Upper lobe of right lung (tissue), 1 donor: ENCODE measurements around the gene ALKBH6. TPM values are rescaled to one million over a fixed set of nuclear protein-coding genes. Genes with fewer than 3 reads are reported as not detected.

ENCODE experiments used
- ATAC-seq: fragments of 200-7000 bp; cut with Tn5 transposase; one replicate; pipeline ENCODE4 v1.9.1; 2020; ENCODE audit warnings: mild to moderate bottlenecking, moderate library complexity
- DNase-seq: peaks from one replicate; pipeline ENCODE4 v3.0.0-alpha.2; 2020
- H3K27ac ChIP-seq: fragments of 200-600 bp; one replicate; pipeline ENCODE4 v1.8.0; 2022
- H3K27me3 ChIP-seq: fragments of 200-600 bp; one replicate; pipeline ENCODE4 v1.8.0; 2022; ENCODE audit warnings: mild to moderate bottlenecking
- H3K36me3 ChIP-seq: fragments of 200-600 bp; one replicate; pipeline ENCODE4 v1.8.0; 2022
- H3K4me1 ChIP-seq: fragments of 200-600 bp; one replicate; pipeline ENCODE4 v1.8.0; 2022
- H3K4me3 ChIP-seq: fragments of 200-600 bp; one replicate; pipeline ENCODE4 v1.8.0; 2022; ENCODE audit warnings: mild to moderate bottlenecking
- H3K9me3 ChIP-seq: fragments of 200-600 bp; one replicate; pipeline ENCODE4 v1.8.0; 2022
- intact Hi-C: fragments of 100-400 bp; cut with DNase I; formaldehyde crosslinking; loops from one replicate; pipeline ENCODE4 v1.11.0; 2022
- total RNA-seq: library from RNA; stranded (reverse); fragmentation: NEBNext Ultra II Directional; extraction: Animal tissue kit (Norgen Biotek cat#: 25700); gene quantifications from one replicate; pipeline ENCODE4 v1.2.1, GENCODE V29; 2021
- TF ChIP-seq, protein P1 (sequence below): fragments of 200-600 bp; IDR thresholded peaks from one replicate; pipeline ENCODE4 v1.8.0; 2022; ENCODE audit warnings: antibody characterized with exemption
- donor health status: DM: no; HTN: yes; CAD: no; lungs with severe emphysema.

ALKBH6 gene
- total RNA-seq, 1 donor from 2014 or later = 18.7 TPM

DNA sequence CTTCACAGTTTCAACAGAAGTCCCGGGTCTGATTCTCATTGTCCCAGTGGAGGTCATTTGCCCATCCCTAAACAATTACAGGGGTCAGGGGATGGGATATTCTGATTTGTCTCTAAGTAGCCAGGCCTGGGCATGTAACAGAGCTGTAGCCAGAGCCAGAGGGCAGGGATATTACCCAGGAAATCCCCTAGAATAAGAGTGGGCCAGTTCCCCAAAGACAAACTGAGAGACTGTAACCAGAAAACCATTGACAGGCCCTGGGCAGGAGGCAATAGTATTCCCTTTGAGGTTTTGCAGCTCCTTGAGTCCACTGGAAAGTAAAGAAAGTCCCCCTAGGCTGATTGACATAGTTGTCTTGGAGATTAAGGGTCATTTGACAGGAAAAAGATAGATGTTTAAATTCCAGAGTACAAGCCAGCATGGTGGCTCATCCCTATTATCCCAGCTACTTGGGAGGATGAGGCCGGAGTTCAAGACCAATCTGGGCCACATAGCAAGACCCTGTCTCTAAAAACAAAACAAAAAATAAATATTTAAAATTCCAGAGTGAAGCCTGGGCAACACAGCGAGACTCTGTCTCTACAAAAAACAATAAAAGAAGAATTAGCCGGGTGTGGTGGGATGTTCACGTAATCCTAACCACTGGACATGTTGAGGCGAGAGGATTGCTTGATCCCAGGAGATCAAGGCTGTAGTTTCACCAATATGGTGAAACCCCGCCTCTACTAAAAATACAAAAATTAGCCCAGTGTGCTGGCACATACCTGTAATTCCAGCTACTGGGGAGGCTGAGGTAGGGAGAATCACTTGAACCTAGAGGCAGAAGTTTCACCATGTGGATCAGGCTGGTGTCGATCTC, 20.9 kb downstream of the ALKBH6 start:
- no peak overlapping the region for H3K27ac ChIP-seq
- intact Hi-C loops = no loop called here
- TF ChIP-seq, protein P1, sequence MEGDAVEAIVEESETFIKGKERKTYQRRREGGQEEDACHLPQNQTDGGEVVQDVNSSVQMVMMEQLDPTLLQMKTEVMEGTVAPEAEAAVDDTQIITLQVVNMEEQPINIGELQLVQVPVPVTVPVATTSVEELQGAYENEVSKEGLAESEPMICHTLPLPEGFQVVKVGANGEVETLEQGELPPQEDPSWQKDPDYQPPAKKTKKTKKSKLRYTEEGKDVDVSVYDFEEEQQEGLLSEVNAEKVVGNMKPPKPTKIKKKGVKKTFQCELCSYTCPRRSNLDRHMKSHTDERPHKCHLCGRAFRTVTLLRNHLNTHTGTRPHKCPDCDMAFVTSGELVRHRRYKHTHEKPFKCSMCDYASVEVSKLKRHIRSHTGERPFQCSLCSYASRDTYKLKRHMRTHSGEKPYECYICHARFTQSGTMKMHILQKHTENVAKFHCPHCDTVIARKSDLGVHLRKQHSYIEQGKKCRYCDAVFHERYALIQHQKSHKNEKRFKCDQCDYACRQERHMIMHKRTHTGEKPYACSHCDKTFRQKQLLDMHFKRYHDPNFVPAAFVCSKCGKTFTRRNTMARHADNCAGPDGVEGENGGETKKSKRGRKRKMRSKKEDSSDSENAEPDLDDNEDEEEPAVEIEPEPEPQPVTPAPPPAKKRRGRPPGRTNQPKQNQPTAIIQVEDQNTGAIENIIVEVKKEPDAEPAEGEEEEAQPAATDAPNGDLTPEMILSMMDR = no peak
- H3K27me3 ChIP-seq = peaks cover 1% of the 10 kb centered on the region
- H3K4me3 ChIP-seq = no peak overlapping the region
- H3K36me3 ChIP-seq = peaks cover 7% of the 10 kb centered on the region
- peaks cover 16% of the 10 kb centered on the region for H3K4me1 ChIP-seq
- H3K9me3 ChIP-seq = no peaks in the 10 kb centered on the region
- no peak for DNase-seq
- no peak for ATAC-seq

DNA sequence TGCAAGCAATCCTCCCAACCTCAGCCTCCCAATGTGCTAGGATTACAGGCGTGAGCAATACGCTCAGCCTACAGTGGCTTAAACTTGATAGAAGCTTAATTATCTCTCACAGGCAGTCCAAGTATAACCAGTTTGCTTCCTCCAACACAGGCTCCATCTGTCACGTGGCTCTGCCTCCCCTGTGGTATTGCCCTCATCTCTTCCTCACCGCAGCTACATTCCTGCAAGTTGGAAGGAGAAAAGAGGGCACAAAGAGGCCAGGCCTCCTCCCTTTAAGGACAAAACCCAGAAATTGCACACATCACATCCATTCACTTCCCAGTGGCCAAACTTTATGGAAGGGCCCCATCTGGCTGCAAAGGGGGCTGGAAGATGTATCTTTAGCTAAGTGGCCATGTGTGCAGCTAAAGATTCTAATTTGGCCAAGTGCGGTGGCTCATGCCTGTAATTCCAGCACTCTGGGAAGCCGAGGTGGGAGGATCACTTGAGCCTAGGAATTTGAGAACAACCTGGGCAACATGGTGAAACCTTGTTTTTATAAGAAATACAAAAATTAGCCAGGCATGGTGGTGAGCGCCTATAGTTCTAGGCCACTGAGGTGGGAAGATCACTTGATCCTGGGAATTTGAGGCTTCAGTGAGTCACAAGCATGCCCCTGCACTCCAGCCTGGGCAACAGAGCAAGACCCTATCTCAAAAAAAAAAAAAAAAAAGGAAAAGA, 22.1 kb downstream of the ALKBH6 start:
- TF ChIP-seq, protein P1 = no peak
- no peak overlapping the region for H3K4me3 ChIP-seq
- ATAC-seq (no peak), DNase-seq (no peak)
- no peaks in the 10 kb centered on the region for H3K9me3 ChIP-seq
- H3K4me1 ChIP-seq = peaks cover 16% of the 10 kb centered on the region
- H3K36me3 ChIP-seq = no peaks in the 10 kb centered on the region
- intact Hi-C loops = no loop called here
- no peak overlapping the region for H3K27ac ChIP-seq
- peaks cover 12% of the 10 kb centered on the region for H3K27me3 ChIP-seq

DNA sequence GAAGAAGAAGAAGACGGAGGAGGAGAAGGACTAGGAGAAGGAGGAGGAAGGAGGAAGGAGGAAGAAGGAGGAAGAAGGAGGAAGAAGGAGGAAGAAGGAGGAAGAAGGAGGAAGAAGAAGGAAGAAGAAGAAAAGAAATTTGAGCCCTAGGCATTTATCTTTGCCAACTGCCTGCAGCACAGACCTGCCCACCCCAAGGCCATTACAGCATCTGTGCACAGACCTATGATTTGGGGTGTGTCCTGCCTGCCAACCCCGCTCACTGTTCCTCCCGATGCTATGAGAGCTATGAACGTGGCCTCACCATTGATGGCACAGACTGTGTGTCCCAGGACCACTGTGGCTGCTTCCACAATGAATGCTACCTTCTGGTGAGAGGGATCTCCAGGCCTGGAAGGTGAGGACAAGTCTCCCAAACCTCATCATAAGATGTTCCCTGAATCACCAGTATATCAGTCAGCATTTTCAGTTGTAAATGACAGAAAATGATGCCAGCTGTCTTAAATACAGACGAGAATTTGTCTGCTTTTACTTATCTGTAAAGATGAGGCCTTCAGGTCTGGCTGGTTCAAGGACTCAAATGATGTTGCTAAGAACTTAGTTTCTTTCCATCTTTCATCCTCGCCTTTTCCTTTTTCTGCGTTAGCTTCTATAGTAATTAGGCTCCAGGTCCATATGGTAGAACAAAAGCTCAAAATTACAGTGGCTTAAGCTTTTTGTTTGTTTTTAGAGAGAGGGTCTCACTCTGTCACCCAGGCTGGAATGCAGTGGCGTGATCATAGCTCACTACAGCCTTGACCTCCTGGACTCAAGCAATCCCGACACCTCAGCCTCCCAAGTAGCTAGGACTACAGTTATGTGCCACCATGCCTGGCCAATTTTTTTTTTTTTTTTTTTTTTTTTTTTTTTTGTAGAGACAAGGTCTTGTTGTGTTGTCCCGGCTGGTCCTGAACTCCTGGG, 23.0 kb downstream of the ALKBH6 start:
- ATAC-seq (no peak), DNase-seq (no peak)
- Histone ChIP-seq H3K4me1 (peaks cover 7% of the 10 kb centered on the region), H3K27ac (no peak overlapping the region), H3K9me3 (no peaks in the 10 kb centered on the region), H3K4me3 (no peak overlapping the region), H3K36me3 (no peaks in the 10 kb centered on the region), H3K27me3 (peaks cover 21% of the 10 kb centered on the region)
- intact Hi-C loops = no loop called here
- TF ChIP-seq, protein P1 = no peak

DNA sequence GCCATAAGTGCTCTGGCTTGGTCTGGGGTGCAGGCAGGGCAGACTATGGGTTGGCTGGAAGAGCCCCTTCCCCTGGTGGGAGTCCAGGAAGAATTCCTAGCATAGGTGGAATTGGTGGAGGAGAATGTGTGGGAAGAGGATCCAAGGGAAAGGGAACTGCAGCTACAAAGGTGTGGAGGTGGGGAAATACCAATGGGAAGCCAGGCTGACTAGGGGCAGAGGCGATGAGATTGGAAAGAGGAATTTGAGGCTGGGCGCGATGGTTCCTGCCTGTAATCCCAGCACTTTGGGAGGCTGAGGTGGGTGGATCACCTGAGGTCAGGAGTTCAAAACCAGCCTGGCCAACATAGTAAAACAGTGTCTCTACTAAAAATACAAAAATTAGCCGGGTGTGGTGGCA, 23.9 kb downstream of the ALKBH6 start:
- H3K4me3 ChIP-seq = no peak overlapping the region
- H3K9me3 ChIP-seq = no peaks in the 10 kb centered on the region
- H3K4me1 ChIP-seq = peaks cover 4% of the 10 kb centered on the region
- TF ChIP-seq, protein P1 = no peak
- no peak overlapping the region for H3K27ac ChIP-seq
- intact Hi-C loops = no loop called here
- ATAC-seq (no peak), DNase-seq (no peak)
- H3K36me3 ChIP-seq = no peaks in the 10 kb centered on the region
- H3K27me3 ChIP-seq = peaks cover 24% of the 10 kb centered on the region

DNA sequence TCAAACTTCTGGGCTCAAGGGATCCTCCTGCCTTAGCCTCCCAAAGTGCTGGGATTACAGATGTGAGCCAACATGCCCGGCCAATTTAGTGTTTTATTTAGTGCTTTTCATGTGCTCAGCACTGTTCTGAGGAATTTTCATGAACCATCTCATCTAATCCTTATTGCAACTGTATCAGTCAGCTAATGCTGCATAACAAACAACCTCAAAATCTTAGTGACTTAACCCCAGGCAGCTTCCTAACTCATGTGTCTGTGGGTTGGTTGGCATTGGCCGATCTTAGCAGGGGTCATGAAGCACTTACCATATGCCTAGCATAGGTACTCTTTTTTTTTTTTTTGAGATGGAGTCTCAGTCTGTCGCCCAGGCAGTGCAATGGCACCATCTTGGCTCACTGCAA, 25.2 kb downstream of the ALKBH6 start:
- DNase-seq = no peak
- no peak for ATAC-seq
- H3K36me3 ChIP-seq = no peaks in the 10 kb centered on the region
- H3K4me1 ChIP-seq = no peaks in the 10 kb centered on the region
- intact Hi-C loops = no loop called here
- peaks cover 29% of the 10 kb centered on the region for H3K27me3 ChIP-seq
- no peaks in the 10 kb centered on the region for H3K9me3 ChIP-seq
- no peak overlapping the region for H3K4me3 ChIP-seq
- H3K27ac ChIP-seq = no peak overlapping the region
- TF ChIP-seq, protein P1 = no peak
